ENCODE results near the gene GPALPP1. TPM values are rescaled to one million over a fixed set of nuclear protein-coding genes. Genes with fewer than 3 reads are reported as not detected.

GPALPP1 gene
- total RNA-seq, 4 donors from 2014 or later = 12.1 to 30.3 (median 22.0) TPM

DNA sequence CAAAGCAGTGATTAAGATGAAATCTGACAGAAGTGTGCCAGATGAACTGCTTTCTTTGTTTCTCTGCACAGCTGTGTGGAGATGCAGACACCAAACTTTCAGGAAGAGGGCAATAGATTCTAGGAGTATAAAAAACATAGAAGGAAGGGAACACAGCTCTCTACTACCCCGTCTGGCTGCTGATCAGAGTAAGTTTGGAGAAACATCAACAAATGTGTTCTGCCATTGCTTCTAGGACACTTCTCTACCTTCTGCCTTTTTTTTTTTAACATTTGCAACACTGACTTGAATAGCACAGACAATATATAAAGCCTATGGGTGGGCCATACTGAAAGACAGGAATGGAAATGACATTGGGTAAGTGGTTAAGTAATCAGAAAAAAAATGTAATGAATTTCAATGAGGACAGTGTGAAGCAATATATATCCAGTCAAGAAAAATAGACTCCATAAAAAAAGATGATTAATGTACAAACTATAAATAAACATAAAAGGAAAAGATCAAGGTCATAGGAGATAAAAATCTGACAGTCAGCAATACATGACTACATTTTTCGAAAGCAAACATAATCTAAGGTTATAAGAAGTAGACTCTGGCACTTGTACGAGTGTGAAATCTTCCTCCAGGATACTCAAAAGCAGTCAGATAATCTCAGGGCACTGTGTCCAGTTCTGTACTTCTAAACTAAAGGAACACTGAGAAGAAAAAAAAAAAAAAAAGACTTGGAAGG lies 21.5 kb upstream of the GPALPP1 start:
- Histone ChIP-seq H3K27ac (peak overlapping the region in 3 of 4 donors; percentile 23 to 32 (median 31)), H3K4me3 (no peak overlapping the region), H3K36me3 (peaks cover 1 to 22% (median 10%) of the 10 kb centered on the region in 4 donors), H3K4me1 (peaks cover 0 to 29% (median 4%) of the 10 kb centered on the region in 4 donors), H3K9me3 (no peaks in the 10 kb centered on the region), H3K27me3 (no peaks in the 10 kb centered on the region)
- WGBS, 2 donors (ENCODE audit: low coverage in 1 of 2) = 38 to 42% methylated on average over 3 of the region's 3 CpGs
- intact Hi-C loops (cut with DNase I; ENCODE audit: low total_unique reads) (loop anchor here (10.0 kb wide), 1 partner anchor 1083 kb away; no protein-coding TSS in a partner anchor), in situ Hi-C loops (cut with MboI; ENCODE audit: low pct_ligation_motif_present in 1 of 4, low pct_unique_long_range_greater_than_20kb in 1 of 4, low sequenced_read_pairs in 3 of 4) (loop anchor here (10.0 to 25.0 kb wide), 3 partner anchors 481 to 1056 kb away; no protein-coding TSS in a partner anchor)
- TF ChIP-seq CTCF (IDR thresholded peaks at IDR 0.05) (peak in 2 of 5 experiments; percentile 12 to 30), EP300 (IDR thresholded peaks at IDR 0.05; ENCODE audit: low read depth) (no peak)
- DNase-seq = no peak

DNA sequence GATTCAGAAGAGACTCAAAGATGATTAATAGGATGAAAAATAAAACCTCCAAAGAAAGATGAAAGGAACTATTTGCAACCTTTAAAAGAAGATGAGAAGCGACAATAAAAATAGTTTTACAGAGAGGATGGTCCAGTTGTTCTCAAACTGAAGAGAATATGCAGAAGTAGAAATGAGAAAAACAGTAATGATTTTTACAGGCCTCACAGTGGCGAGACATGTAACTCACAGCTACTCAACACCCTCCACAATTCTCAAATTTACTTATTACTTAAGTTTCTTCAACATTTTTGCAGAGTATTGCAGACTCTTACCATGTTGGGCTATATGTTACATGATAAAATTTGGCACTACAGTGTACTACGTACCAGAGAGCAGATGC lies 20.9 kb upstream of the GPALPP1 start:
- H3K27ac ChIP-seq = peak overlapping the region in 3 of 4 donors; percentile 15 to 31 (median 23)
- TF ChIP-seq EP300 (IDR thresholded peaks at IDR 0.05; ENCODE audit: low read depth) (no peak), POLR2A (IDR thresholded peaks at IDR 0.05) (no peak), CTCF (IDR thresholded peaks at IDR 0.05) (no peak), POLR2AphosphoS5 (IDR thresholded peaks at IDR 0.05) (no peak)
- DNase-seq = no peak
- intact Hi-C loops (cut with DNase I; ENCODE audit: low total_unique reads) = loop anchor here (10.0 kb wide), 1 partner anchor 1084 kb away; no protein-coding TSS in a partner anchor
- peaks cover 0 to 20% (median 10%) of the 10 kb centered on the region in 4 donors for H3K36me3 ChIP-seq
- in situ Hi-C loops (cut with MboI; ENCODE audit: low pct_ligation_motif_present in 1 of 4, low pct_unique_long_range_greater_than_20kb in 1 of 4, low sequenced_read_pairs in 3 of 4) = loop anchor here (10.0 to 25.0 kb wide), 3 partner anchors 481 to 1056 kb away; no protein-coding TSS in a partner anchor
- 84 to 87% methylated on average over 3 of the region's 3 CpGs for WGBS, 2 donors (ENCODE audit: low coverage in 1 of 2)
- H3K27me3 ChIP-seq = no peaks in the 10 kb centered on the region
- H3K9me3 ChIP-seq = no peaks in the 10 kb centered on the region
- no peak overlapping the region for H3K4me3 ChIP-seq
- H3K4me1 ChIP-seq = peaks cover 0 to 29% (median 4%) of the 10 kb centered on the region in 4 donors

DNA sequence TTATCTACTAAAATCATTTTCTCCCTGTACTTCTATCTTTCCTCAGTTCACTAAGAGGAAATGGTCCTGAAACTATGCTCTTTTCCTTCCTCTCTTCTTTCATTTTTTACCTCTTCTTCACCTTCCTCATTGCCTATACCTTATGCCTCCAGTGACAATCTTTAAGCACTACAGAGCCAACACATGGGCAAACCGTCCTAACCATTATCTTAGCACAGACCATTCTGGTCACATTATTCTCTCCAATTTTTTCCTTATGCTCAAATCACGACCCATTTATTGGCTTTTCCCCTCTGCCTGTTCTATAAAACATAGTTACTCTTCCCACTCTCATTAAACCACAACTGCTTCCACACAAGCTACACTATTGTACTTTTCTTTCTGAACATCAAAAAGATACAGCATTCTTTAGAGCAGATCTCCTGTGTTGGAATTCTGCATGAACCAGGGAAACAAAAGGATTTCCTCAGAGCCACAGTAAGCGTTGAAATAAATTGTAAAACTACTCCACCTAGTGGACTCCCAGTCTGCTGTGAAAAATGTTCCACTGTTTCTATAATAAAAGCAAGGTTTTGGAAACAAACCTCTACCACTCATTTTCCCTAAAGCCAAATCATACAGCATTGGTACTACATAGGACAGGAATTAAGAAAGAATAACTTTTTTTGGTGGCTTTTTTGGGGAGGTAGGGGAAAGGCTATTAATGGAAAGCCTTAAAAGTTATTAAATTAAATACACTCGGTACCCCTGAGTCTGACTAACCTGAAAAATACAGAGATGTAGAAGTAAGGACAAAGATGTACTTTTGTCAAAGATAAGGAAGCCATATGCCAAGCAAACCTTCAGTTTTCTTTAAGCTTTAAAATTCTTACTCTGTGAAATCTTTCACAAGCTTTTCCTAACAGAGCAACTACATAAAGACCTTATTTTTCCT lies 19.5 kb upstream of the GPALPP1 start:
- TF ChIP-seq CTCF (IDR thresholded peaks at IDR 0.05) = peak; percentile 75 to 87 (median 79)
- TF ChIP-seq EP300 (IDR thresholded peaks at IDR 0.05; ENCODE audit: low read depth) = no peak
- Histone ChIP-seq H3K27me3 (no peaks in the 10 kb centered on the region), H3K9me3 (no peaks in the 10 kb centered on the region), H3K27ac (peak overlapping the region in 3 of 4 donors; percentile 30 to 52 (median 43)), H3K36me3 (peaks cover 0 to 13% (median 4%) of the 10 kb centered on the region in 4 donors), H3K4me1 (peaks cover 0 to 29% (median 4%) of the 10 kb centered on the region in 4 donors), H3K4me3 (no peak overlapping the region)
- WGBS, 2 donors (ENCODE audit: low coverage in 1 of 2) = 54 to 56% methylated on average over 3 to 4 of the region's 4 CpGs
- in situ Hi-C loops (cut with MboI; ENCODE audit: low pct_ligation_motif_present in 1 of 4, low pct_unique_long_range_greater_than_20kb in 1 of 4, low sequenced_read_pairs in 3 of 4) (loop anchor here (10.0 to 25.0 kb wide), 3 partner anchors 483 to 1058 kb away; no protein-coding TSS in a partner anchor), intact Hi-C loops (cut with DNase I; ENCODE audit: low total_unique reads) (loop anchor here (5.0 to 10.0 kb wide), 3 partner anchors 45 to 1085 kb away; no protein-coding TSS in a partner anchor)
- no peak for DNase-seq

Data from transverse colon (tissue), 4 donors.